Prostate gland (tissue), 2 donors: Measurements from ENCODE around the gene PADI1. TPM values are rescaled to one million over a fixed set of nuclear protein-coding genes. Genes with fewer than 3 reads are reported as not detected.
"Not testable (repeated sequence)": the region's sequence is repeated elsewhere in the genome, so short reads cannot be mapped to it uniquely, and the experiment has no call there.

Source experiments
- DNase-seq: peaks from one replicate; pipeline ENCODE4 v3.0.0-alpha.2; 2019; ENCODE audit warnings: low spot score
- H3K27ac ChIP-seq, 2 donors: fragments of 200-600 bp; sonication (generic); 2 replicates each; pipeline ENCODE4 v1.5.1; 2017 to 2019
- H3K27me3 ChIP-seq: fragments of 200-600 bp; sonication (generic); replicated peaks from 2 replicates; pipeline ENCODE4 v1.5.1; 2019; ENCODE audit not compliant: insufficient read depth
- H3K36me3 ChIP-seq, 2 donors: fragments of 200-600 bp; sonication (generic); 1 replicate in 1 of 2; 2 replicates in 1 of 2; pipeline versions ENCODE4 v1.5.1 to v1.8.1; 2017 to 2019
- H3K4me1 ChIP-seq: fragments of 200-600 bp; sonication (generic); replicated peaks from 2 replicates; pipeline ENCODE4 v1.5.1; 2019
- H3K4me3 ChIP-seq, 2 donors: fragments of 200-600 bp; sonication (generic); 2 replicates each; pipeline ENCODE4 v1.5.1; 2017 to 2019
- H3K9me3 ChIP-seq: fragments of 200-600 bp; sonication (generic); 2 replicates; pipeline ENCODE4 v1.5.1; 2017
- CTCF ChIP-seq, 4 experiments: fragments of 200-600 bp in 2 of 4; fragments of 450-650 bp in 2 of 4; sonication (generic) in 2 of 4; IDR thresholded peaks; 1 replicate in 3 of 4; 2 replicates in 1 of 4; pipeline ENCODE4 v1.5.1; 2016 to 2019; ENCODE audit warnings: antibody characterized with exemption in 4 of 4, mild to moderate bottlenecking in 2 of 4, moderate library complexity in 2 of 4
- POLR2A ChIP-seq: fragments of 450-650 bp; IDR thresholded peaks from one replicate; pipeline ENCODE4 v1.6.1; 2016; ENCODE audit warnings: antibody characterized with exemption, mild to moderate bottlenecking
- POLR2AphosphoS5 ChIP-seq: sonication (generic); formaldehyde crosslinking; IDR thresholded peaks from one replicate; pipeline ENCODE4 v1.6.1; 2017; ENCODE audit warnings: antibody characterized with exemption
- WGBS: methylation state at CpG from one replicate; pipeline ENCODE4 v1.1.5; 2018; 5-methylcytosine and 5-hydroxymethylcytosine counted together
- intact Hi-C: fragments of 100-400 bp; cut with DNase I; formaldehyde crosslinking; loops from one replicate; pipeline ENCODE4 v1.14.2; 2022
- total RNA-seq, 2 donors: library from RNA; depleted of rRNA; stranded (reverse); fragments of >200 nt; gene quantifications; one replicate each; pipeline ENCODE4 v1.1.0, GENCODE V29; 2016

Gene PADI1
- total RNA-seq, 2 donors from 2014 or later = 0.18 to 0.34 TPM

GRCh38 chr1:17235135-17235885 is 30.4 kb downstream of the PADI1 start:
- H3K36me3 ChIP-seq = no peaks in the 10 kb centered on the region
- TF ChIP-seq POLR2A (no peak), POLR2AphosphoS5 (no peak), CTCF (IDR thresholded peaks at IDR 0.05) (no peak)
- no peak overlapping the region for H3K27ac ChIP-seq
- DNase-seq = no peak
- H3K9me3 ChIP-seq = no peaks in the 10 kb centered on the region
- no peaks in the 10 kb centered on the region for H3K27me3 ChIP-seq
- no peak overlapping the region for H3K4me3 ChIP-seq
- H3K4me1 ChIP-seq = peaks cover 5% of the 10 kb centered on the region
- WGBS = 88% methylated on average over 9 of the region's 9 CpGs
- intact Hi-C loops = loop anchor here (10.0 kb wide), 1 partner anchor 281 kb away; no protein-coding TSS in a partner anchor

- Histone ChIP-seq H3K27me3 (no peaks in the 10 kb centered on the region), H3K27ac (no peak overlapping the region), H3K4me3 (no peak overlapping the region), H3K36me3 (no peaks in the 10 kb centered on the region), H3K9me3 (no peaks in the 10 kb centered on the region), H3K4me1 (peaks cover 5% of the 10 kb centered on the region)
- DNase-seq = peak; percentile 83
- intact Hi-C loops = loop anchor here (2.0 to 10.0 kb wide), 2 partner anchors 112 to 282 kb away; no protein-coding TSS in a partner anchor
- TF ChIP-seq POLR2AphosphoS5 (peak; percentile 28), POLR2A (no peak), CTCF (IDR thresholded peaks at IDR 0.05) (peak; percentile 75 to 96 (median 90))
- 25% methylated on average over 18 of the region's 18 CpGs for WGBS
Observed at GRCh38 chr1:17236779-17237560, 32.0 kb downstream of the PADI1 start.

GRCh38 chr1:17237561-17237903 is 32.6 kb downstream of the PADI1 start:
- Histone ChIP-seq H3K4me3 (no peak overlapping the region), H3K27me3 (no peaks in the 10 kb centered on the region), H3K4me1 (peaks cover 3% of the 10 kb centered on the region), H3K36me3 (no peaks in the 10 kb centered on the region), H3K27ac (no peak overlapping the region), H3K9me3 (no peaks in the 10 kb centered on the region)
- no peak for DNase-seq
- TF ChIP-seq POLR2AphosphoS5 (no peak), CTCF (IDR thresholded peaks at IDR 0.05) (no peak), POLR2A (no peak)
- intact Hi-C loops = loop anchor here (2.0 to 10.0 kb wide), 2 partner anchors 113 to 283 kb away; no protein-coding TSS in a partner anchor
- 86% methylated on average over 4 of the region's 4 CpGs for whole genome bisulfite sequencing

GRCh38 chr1:17239420-17239819 is 34.5 kb downstream of the PADI1 start:
- H3K27me3 ChIP-seq = no peaks in the 10 kb centered on the region
- no peaks in the 10 kb centered on the region for H3K9me3 ChIP-seq
- TF ChIP-seq POLR2A (no peak), CTCF (IDR thresholded peaks at IDR 0.05) (no peak), POLR2AphosphoS5 (no peak)
- WGBS = 58% methylated on average over 1 of the region's 1 CpG
- H3K4me3 ChIP-seq = no peak overlapping the region
- DNase-seq = no peak
- intact Hi-C loops = loop anchor here (10.0 kb wide), 1 partner anchor 285 kb away; no protein-coding TSS in a partner anchor
- H3K27ac ChIP-seq = no peak overlapping the region
- H3K4me1 ChIP-seq = peaks cover 4% of the 10 kb centered on the region
- no peaks in the 10 kb centered on the region for H3K36me3 ChIP-seq

GRCh38 chr1:17241011-17241779 is 36.3 kb downstream of the PADI1 start:
- H3K9me3 ChIP-seq, H3K27ac ChIP-seq, DNase-seq, intact Hi-C loops, H3K36me3 ChIP-seq, H3K4me3 ChIP-seq, H3K4me1 ChIP-seq, H3K27me3 ChIP-seq: not testable (repeated sequence)
- WGBS = 69% methylated on average over 28 of the region's 28 CpGs

- H3K4me1 ChIP-seq, H3K27ac ChIP-seq, DNase-seq, H3K9me3 ChIP-seq, intact Hi-C loops, H3K36me3 ChIP-seq, H3K27me3 ChIP-seq, H3K4me3 ChIP-seq: not testable (repeated sequence)
- WGBS = 85% methylated on average over 11 of the region's 11 CpGs
Observed at GRCh38 chr1:17241780-17242074, 36.8 kb downstream of the PADI1 start.
